Upper lobe of left lung (tissue), 4 donors: ENCODE measurements around the gene INKA2.

Experiments
- CTCF ChIP-seq, 6 experiments: fragments of 450-650 bp in 4 of 6; fragments of 200-600 bp in 2 of 6; sonication (generic) in 2 of 6; IDR thresholded peaks; one replicate each; pipeline ENCODE4 v1.5.1; 2016 to 2019; ENCODE audit warnings: antibody characterized with exemption in 6 of 6
- EP300 ChIP-seq, 4 donors: sonication (generic); formaldehyde crosslinking; IDR thresholded peaks; one replicate each; pipeline ENCODE4 v1.5.1; 2017; ENCODE audit warnings: antibody characterized with exemption in 4 of 4, control low read depth in 2 of 4
- POLR2A ChIP-seq, 4 donors: fragments of 450-650 bp; IDR thresholded peaks; one replicate each; pipeline ENCODE4 v1.5.1; 2016 to 2017; ENCODE audit warnings: antibody characterized with exemption in 4 of 4, mild to moderate bottlenecking in 2 of 4
- POLR2AphosphoS5 ChIP-seq, 2 donors: sonication (generic); formaldehyde crosslinking; IDR thresholded peaks; one replicate each; pipeline ENCODE4 v1.5.1; 2017; ENCODE audit warnings: antibody characterized with exemption in 2 of 2

DNA sequence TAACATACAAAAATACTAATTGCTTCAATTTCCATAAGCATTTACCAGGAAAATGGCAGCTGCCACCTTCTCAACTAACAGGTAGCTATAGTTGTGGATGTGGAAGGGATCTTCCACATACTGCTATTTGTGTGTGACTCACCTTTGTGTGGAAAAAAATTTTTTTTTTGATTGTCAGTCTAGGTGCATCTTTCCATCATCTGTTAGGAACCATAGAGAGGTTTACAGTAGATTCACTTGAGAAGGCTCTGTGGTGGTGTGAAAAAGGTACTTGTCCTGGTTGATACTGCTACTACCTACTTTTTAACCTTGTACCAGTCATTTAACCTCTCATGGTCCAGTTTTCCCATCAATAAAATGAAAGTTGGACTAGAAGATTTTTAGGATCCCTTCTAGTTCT lies 29.4 kb upstream of the INKA2 start:
- TF ChIP-seq CTCF (IDR thresholded peaks at IDR 0.05), result no peak
- no peak for TF ChIP-seq POLR2A (IDR thresholded peaks at IDR 0.05)
- TF ChIP-seq POLR2AphosphoS5 (IDR thresholded peaks at IDR 0.05), result no peak
- TF ChIP-seq EP300 (IDR thresholded peaks at IDR 0.05), result no peak
